BE2C (cell line): ENCODE data around the gene OR2B6.

Experiments
- DNase-seq: peaks from one replicate; pipeline ENCODE4 v3.0.0-alpha.2; 2020
- H3K27me3 ChIP-seq: fragments of 250-450 bp; sonication (Bioruptor Pico); 2 replicates; pipeline ENCODE4 v1.5.1; 2020; ENCODE audit warnings: mild to moderate bottlenecking
- H3K36me3 ChIP-seq: fragments of 250-450 bp; sonication (Bioruptor Pico); 2 replicates; pipeline ENCODE4 v1.5.1; 2020; ENCODE audit warnings: mild to moderate bottlenecking
- H3K4me1 ChIP-seq: fragments of 250-450 bp; sonication (Bioruptor Pico); 2 replicates; pipeline ENCODE4 v1.5.1; 2020
- H3K4me3 ChIP-seq: 2 replicates; pipeline ENCODE4 v1.5.1; 2011; ENCODE audit warnings: low read depth, low read length
- H3K9me3 ChIP-seq: fragments of 250-450 bp; sonication (Bioruptor Pico); 2 replicates; pipeline ENCODE4 v1.5.1; 2020
- TF ChIP-seq, protein P1 (sequence below): IDR thresholded peaks from 2 replicates; pipeline ENCODE4 v1.5.1; 2012; ENCODE audit warnings: mild to moderate bottlenecking, low read depth, low read length

OR2B6 gene

DNA sequence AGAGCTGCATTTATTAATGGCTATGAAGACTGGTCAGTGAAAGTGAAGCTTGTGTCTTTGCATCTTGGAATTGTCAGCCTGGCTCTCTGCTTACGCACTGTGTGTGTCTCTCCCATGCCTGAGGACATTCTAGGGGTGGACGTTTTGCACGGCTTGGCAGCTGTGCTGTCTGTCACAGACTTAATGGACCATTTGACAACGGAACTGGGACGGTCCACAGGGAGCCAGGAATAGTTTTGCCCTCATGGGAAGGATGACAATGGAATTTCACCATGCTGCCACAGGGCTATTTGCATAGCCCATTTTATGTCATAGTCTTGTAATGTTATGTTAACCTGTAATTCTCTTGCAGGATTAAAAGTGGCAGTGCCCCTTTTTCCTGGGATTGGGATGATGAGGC, 44.7 kb downstream of the OR2B6 start:
- peaks cover 5% of the 10 kb centered on the region; the same call in 1 of the 2 replicates for H3K27me3 ChIP-seq
- TF ChIP-seq, protein P1, sequence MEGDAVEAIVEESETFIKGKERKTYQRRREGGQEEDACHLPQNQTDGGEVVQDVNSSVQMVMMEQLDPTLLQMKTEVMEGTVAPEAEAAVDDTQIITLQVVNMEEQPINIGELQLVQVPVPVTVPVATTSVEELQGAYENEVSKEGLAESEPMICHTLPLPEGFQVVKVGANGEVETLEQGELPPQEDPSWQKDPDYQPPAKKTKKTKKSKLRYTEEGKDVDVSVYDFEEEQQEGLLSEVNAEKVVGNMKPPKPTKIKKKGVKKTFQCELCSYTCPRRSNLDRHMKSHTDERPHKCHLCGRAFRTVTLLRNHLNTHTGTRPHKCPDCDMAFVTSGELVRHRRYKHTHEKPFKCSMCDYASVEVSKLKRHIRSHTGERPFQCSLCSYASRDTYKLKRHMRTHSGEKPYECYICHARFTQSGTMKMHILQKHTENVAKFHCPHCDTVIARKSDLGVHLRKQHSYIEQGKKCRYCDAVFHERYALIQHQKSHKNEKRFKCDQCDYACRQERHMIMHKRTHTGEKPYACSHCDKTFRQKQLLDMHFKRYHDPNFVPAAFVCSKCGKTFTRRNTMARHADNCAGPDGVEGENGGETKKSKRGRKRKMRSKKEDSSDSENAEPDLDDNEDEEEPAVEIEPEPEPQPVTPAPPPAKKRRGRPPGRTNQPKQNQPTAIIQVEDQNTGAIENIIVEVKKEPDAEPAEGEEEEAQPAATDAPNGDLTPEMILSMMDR = no peak
- DNase-seq = no peak

DNA sequence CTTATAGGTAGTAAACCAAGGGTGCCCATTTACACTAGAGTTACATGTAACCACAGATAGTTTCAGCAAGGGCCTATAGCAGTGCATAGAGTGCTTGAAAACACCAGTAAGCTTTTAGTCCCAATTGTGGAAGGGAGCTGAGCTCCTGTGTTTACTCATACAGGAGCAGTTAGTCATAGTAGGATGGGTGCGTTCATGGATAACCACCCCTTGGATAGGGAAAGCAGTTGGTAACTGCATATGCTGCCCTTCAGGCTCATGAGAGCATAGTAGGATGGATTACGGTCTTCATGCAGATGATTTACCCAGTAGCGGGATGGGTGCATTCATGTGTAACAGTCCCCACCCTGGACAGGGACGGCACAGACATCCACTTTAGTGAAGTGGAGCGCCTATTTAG, 45.1 kb downstream of the OR2B6 start:
- H3K36me3 ChIP-seq = no peaks in the 10 kb centered on the region
- TF ChIP-seq, protein P1 = no peak
- peaks cover 2% of the 10 kb centered on the region; the same call in 1 of the 2 replicates for H3K4me1 ChIP-seq
- H3K9me3 ChIP-seq = no peaks in the 10 kb centered on the region
- DNase-seq = no peak
- no peak overlapping the region for H3K4me3 ChIP-seq
- H3K27me3 ChIP-seq = peaks cover 5% of the 10 kb centered on the region; the same call in 1 of the 2 replicates

More for the DNA sequence above, 44.7 kb downstream of the OR2B6 start:
- H3K4me3 ChIP-seq = no peak overlapping the region
- H3K36me3 ChIP-seq = no peaks in the 10 kb centered on the region
- H3K4me1 ChIP-seq = peaks cover 2% of the 10 kb centered on the region; the same call in 1 of the 2 replicates
- no peaks in the 10 kb centered on the region for H3K9me3 ChIP-seq

DNA sequence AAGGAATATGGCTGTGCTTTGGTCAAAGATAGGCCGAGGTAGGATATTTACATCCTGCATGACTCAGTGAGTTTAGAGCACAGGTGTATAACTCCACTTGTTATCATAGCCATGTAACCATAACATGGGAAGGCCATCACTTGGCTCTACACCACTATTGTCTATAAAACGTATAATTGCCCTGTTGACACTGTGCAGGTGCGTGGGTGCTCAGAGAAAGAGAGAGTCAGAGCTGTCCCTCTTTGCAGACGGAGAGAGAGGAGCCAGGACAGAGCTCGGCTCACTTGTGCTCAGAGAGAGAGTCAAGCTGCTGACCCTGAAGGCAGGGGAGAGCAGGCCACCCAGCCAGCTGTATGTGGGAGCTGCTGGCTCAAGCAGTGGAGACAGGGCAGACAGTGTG, 46.0 kb downstream of the OR2B6 start:
- H3K4me1 ChIP-seq = peaks cover 2% of the 10 kb centered on the region; the same call in 1 of the 2 replicates
- TF ChIP-seq, protein P1 = no peak
- no peak for DNase-seq
- H3K4me3 ChIP-seq = no peak overlapping the region
- H3K27me3 ChIP-seq = peaks cover 3% of the 10 kb centered on the region; the same call in 1 of the 2 replicates
- no peaks in the 10 kb centered on the region for H3K9me3 ChIP-seq
- H3K36me3 ChIP-seq = no peaks in the 10 kb centered on the region

DNA sequence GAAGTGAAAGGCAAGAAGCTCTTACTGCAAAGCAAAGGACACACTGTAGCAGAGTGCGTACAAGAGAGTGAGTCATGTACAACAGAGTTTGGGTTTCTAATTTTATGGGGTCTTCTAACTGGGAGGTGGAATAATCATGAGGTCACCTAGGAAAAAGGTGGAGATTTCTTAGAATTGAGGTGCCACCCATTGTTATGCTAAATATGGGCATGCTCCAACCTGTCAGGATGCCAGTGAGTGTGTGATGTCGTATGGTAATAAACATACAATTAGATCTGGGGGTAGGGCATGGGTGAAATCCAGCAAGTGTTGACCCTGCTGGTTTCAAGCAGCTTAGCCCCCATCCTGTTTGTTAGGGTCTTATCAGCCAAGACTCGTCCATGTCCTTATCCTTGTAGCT, 46.6 kb downstream of the OR2B6 start:
- Histone ChIP-seq H3K9me3 (no peaks in the 10 kb centered on the region), H3K4me3 (no peak overlapping the region), H3K4me1 (peaks cover 2% of the 10 kb centered on the region; the same call in 1 of the 2 replicates), H3K36me3 (no peaks in the 10 kb centered on the region), H3K27me3 (no peaks in the 10 kb centered on the region)
- no peak for DNase-seq
- TF ChIP-seq, protein P1 = no peak

DNA sequence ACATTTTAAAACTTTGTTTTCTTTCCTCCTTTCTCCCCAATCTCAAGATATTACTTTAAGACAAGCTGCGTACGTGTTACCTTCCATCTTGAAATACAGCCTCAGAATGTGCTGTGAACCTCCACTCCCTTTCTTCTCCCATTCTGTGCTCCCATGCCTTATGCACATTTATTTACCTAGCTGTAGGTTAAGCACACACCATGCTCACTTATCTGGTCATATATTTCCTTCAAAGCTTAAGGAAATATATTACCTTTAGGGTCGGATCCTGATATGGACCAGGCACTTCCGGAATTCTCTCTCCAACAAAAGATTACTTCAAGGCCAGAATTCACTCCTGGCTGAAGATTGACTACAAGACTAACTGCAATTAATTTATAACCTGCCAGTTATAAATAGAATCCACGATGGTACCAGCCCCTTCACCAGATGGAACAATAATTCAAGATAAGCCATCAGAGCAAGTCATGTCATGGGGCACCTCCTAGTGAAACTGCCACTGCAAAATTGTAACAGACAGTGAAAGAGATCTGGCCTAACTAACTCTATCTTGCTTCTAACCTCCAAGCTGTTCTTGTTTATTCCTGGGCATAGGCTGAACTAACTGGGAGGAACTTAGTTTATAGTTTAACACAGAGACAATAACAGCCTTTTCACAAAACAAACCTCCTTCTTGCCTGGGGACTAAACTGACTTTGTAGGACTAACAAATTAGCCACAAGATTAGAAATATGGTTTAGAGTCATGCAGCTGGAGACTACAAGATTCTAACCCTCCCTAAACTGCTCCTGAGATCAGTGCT, 47.5 kb downstream of the OR2B6 start:
- TF ChIP-seq, protein P1 = no peak
- H3K4me1 ChIP-seq = peaks cover 2% of the 10 kb centered on the region; the same call in 1 of the 2 replicates
- DNase-seq = no peak
- no peaks in the 10 kb centered on the region for H3K9me3 ChIP-seq
- no peaks in the 10 kb centered on the region for H3K36me3 ChIP-seq
- H3K27me3 ChIP-seq = no peaks in the 10 kb centered on the region
- no peak overlapping the region for H3K4me3 ChIP-seq
